WTC11 (cell line): ENCODE results near the gene ATP5F1D. TPM values are rescaled to one million over a fixed set of nuclear protein-coding genes. Genes with fewer than 3 reads are reported as not detected.
A peak's percentile ranks its signal among the peaks of the same experiment; 100 is the strongest.

Experiments used
- ATAC-seq: fragments of 200-7000 bp; cut with Tn5 transposase; 2 replicates; pipeline ENCODE4 v1.10.0; 2021; ENCODE audit warnings: mild to moderate bottlenecking, moderate library complexity
- CTCF ChIA-PET: fragments of 300-600 bp; sonication (Branson Sonifier 250); formaldehyde crosslinking; loops from one replicate; lab custom pipeline; 2021; ENCODE audit warnings: antibody characterized with exemption; lab: Charles Lee
- POLR2A ChIA-PET: fragments of 350-600 bp; sonication (Branson Sonifier 250); formaldehyde crosslinking; loops from one replicate; lab custom pipeline; 2021; ENCODE audit warnings: antibody characterized with exemption; lab: Charles Lee
- DNase-seq: peaks from one replicate; pipeline ENCODE4 v3.0.0; 2021; ENCODE audit warnings: low spot score
- H3K27ac Mint-ChIP-seq: 2 replicates; pipeline ENCODE4 v1.8.0; 2021; ENCODE audit warnings: mixed read lengths
- H3K27me3 Mint-ChIP-seq: 2 replicates; pipeline ENCODE4 v1.8.0; 2021; ENCODE audit warnings: low read depth, mild to moderate bottlenecking, moderate library complexity, mixed read lengths
- H3K36me3 Mint-ChIP-seq: 2 replicates; pipeline ENCODE4 v1.8.0; 2021; ENCODE audit warnings: mixed read lengths
- H3K4me1 Mint-ChIP-seq: 2 replicates; pipeline ENCODE4 v1.8.0; 2022; ENCODE audit warnings: mixed read lengths
- H3K4me3 Mint-ChIP-seq: 2 replicates; pipeline ENCODE4 v1.8.0; 2021; ENCODE audit warnings: mild to moderate bottlenecking, moderate library complexity, mixed read lengths
- H3K9me3 Mint-ChIP-seq: 2 replicates; pipeline ENCODE4 v1.8.0; 2021; ENCODE audit warnings: mixed read lengths
- AFF4 ChIP-seq: sonication (generic); formaldehyde crosslinking; IDR thresholded peaks from 2 replicates; pipeline ENCODE4 v1.8.1; 2023; ENCODE audit warnings: mild to moderate bottlenecking, missing genetic modification reagents, borderline replicate concordance
- ESRRA ChIP-seq: sonication (generic); formaldehyde crosslinking; IDR thresholded peaks from 2 replicates; pipeline ENCODE4 v1.8.1; 2022; ENCODE audit warnings: mild to moderate bottlenecking, missing genetic modification reagents, borderline replicate concordance
- NR3C1 ChIP-seq: sonication (generic); formaldehyde crosslinking; conservative IDR thresholded peaks from 2 replicates; pipeline ENCODE4 v1.8.1; 2023; ENCODE audit warnings: low read depth, mild to moderate bottlenecking, missing genetic modification reagents
- PRRX2 ChIP-seq: fragments of 250-450 bp; sonication (Bioruptor Pico); IDR thresholded peaks from 2 replicates; pipeline ENCODE4 v1.8.0; 2021; ENCODE audit warnings: mild to moderate bottlenecking
- SMAD4 ChIP-seq: sonication (generic); formaldehyde crosslinking; IDR thresholded peaks from 2 replicates; pipeline ENCODE4 v1.8.0; 2022; ENCODE audit warnings: mild to moderate bottlenecking, missing genetic modification reagents
- total RNA-seq: library from RNA; stranded (reverse); gene quantifications from 3 replicates; pipeline ENCODE4 v1.2.3, GENCODE V29; 2021
- TF ChIP-seq, protein P1 (sequence below): sonication (generic); formaldehyde crosslinking; IDR thresholded peaks from 2 replicates; pipeline ENCODE4 v1.8.0; 2022; ENCODE audit warnings: mild to moderate bottlenecking, missing genetic modification reagents
- TF ChIP-seq, protein P2 (sequence below): sonication (generic); formaldehyde crosslinking; IDR thresholded peaks from 2 replicates; pipeline ENCODE4 v1.8.0; 2022; ENCODE audit warnings: mild to moderate bottlenecking, missing genetic modification reagents
- TF ChIP-seq, protein P3 (sequence below): sonication (generic); formaldehyde crosslinking; IDR thresholded peaks from 2 replicates; pipeline ENCODE4 v1.8.1; 2023; ENCODE audit warnings: mild to moderate bottlenecking, missing genetic modification reagents, moderate library complexity

Gene ATP5F1D
- total RNA-seq, 1 experiment from 2014 or later: 277 TPM

DNA sequence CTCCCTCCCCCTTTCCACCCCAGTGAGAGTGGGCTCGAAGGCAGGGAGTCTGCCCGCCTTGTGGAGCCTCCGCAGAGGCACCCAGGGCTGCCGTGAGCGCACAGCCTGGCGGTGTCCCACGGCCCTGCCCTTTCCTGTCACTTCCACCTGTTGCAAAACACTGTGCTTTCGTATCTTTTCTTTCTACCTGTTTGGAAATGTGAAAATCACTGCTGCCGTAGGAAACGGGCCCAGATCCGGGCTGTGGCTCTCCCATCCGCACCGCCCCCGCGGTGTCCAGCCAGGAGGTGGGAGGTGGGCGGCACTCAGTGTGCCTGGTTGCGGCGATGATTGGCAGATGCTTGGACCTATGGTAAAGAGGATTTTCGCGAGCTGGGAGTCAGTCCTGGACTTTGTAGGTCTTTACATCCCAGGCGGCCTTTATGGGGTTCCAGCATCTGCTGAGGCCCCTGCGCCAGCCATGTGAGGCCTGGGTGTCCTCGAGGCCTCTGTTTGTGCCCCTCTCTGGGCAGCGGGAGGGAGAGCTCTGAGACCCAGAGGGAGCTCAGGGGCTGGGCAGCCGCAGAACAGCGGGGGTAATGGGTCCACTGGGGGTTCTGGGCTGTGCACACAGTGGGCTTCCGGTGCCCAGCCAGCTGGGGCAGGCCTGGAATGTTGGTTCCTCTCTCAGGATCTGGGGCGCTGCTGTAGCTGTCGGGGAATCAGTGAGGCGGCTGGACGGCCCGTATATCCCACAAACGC, 29.9 kb upstream of the ATP5F1D start:
- CTCF ChIA-PET: interaction anchor here (0.6 to 1.9 kb wide), 10 partner anchors 9 to 477 kb away, joined by 3 to 7 read pairs (median 4); no protein-coding TSS in a partner anchor
- H3K36me3 Mint-ChIP-seq: peaks cover 17% of the 10 kb centered on the region
- POLR2A ChIA-PET: interaction anchor here (0.7 to 0.8 kb wide), 2 partner anchors 24 to 137 kb away, joined by 4 to 14 read pairs; no protein-coding TSS in a partner anchor
- H3K9me3 Mint-ChIP-seq: no peaks in the 10 kb centered on the region
- peak overlapping the region; percentile 98 for H3K27ac Mint-ChIP-seq
- ATAC-seq (peak; percentile 67), DNase-seq (peak; percentile 68)
- TF ChIP-seq NR3C1 (CRISPR knock-in tag): no peak
- TF ChIP-seq, protein P1, sequence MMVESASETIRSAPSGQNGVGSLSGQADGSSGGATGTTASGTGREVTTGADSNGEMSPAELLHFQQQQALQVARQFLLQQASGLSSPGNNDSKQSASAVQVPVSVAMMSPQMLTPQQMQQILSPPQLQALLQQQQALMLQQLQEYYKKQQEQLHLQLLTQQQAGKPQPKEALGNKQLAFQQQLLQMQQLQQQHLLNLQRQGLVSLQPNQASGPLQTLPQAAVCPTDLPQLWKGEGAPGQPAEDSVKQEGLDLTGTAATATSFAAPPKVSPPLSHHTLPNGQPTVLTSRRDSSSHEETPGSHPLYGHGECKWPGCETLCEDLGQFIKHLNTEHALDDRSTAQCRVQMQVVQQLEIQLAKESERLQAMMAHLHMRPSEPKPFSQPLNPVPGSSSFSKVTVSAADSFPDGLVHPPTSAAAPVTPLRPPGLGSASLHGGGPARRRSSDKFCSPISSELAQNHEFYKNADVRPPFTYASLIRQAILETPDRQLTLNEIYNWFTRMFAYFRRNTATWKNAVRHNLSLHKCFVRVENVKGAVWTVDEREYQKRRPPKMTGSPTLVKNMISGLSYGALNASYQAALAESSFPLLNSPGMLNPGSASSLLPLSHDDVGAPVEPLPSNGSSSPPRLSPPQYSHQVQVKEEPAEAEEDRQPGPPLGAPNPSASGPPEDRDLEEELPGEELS (CRISPR knock-in tag): no peak
- no peak for TF ChIP-seq PRRX2 (CRISPR knock-in tag)
- TF ChIP-seq, protein P2, sequence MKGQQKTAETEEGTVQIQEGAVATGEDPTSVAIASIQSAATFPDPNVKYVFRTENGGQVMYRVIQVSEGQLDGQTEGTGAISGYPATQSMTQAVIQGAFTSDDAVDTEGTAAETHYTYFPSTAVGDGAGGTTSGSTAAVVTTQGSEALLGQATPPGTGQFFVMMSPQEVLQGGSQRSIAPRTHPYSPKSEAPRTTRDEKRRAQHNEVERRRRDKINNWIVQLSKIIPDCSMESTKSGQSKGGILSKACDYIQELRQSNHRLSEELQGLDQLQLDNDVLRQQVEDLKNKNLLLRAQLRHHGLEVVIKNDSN (CRISPR knock-in tag): no peak
- TF ChIP-seq AFF4: no peak
- no peak overlapping the region for H3K4me3 Mint-ChIP-seq
- peaks cover 43% of the 10 kb centered on the region for H3K4me1 Mint-ChIP-seq
- no peaks in the 10 kb centered on the region for H3K27me3 Mint-ChIP-seq

DNA sequence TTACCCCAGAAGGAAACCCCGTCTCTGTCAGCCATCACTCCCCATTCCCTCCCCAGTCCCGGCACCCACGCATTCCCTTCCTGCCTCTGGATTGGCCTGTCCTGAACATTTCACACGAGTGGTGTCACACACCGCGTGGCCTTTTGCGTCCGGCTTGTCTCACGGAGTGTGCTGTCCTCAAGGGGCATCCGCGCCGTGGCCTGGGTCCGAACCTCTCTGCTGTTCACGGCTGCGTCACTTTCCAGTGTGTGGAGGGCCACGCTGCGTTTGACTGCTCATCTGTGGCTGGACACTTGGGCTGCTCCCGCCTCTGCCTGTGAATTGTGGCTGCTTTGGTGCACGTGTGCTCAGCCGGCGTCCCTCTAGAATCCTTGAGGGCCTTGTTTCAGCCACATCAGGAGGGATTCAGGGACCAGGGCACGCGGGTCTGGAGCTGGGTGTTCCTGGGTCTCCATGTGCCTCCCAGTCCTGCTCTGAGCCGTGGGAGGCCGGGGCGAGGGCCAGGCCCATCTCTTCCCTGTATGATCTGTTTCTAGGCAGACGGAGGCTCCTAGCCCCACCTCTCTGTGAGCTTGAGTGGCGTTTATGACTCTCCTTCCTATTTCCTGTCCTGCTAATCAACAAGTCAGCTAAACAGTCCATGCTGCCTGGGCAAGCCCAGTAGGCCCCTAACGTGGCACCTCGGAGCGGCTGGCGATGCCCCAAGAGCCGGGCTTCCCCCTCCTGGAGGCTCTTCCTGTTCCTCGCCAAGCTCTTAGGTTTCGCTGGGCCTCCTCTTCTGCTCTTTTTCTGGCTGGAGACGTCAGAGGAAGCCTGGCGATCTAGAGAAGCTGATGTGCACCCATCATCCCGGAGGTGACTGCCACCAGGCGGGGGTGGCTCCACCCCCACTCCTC, 27.9 kb upstream of the ATP5F1D start:
- POLR2A ChIA-PET: no interaction called here
- peaks cover 44% of the 10 kb centered on the region for H3K4me1 Mint-ChIP-seq
- peaks cover 14% of the 10 kb centered on the region for H3K36me3 Mint-ChIP-seq
- DNase-seq (no peak), ATAC-seq (no peak)
- CTCF ChIA-PET: interaction anchor here (0.8 to 2.6 kb wide), 7 partner anchors 9 to 149 kb away, joined by 3 to 13 read pairs (median 4); partner anchors contain the start of gene ARHGAP45
- peak overlapping the region; percentile 73 for H3K27ac Mint-ChIP-seq
- no peaks in the 10 kb centered on the region for H3K27me3 Mint-ChIP-seq
- no peak for TF ChIP-seq AFF4
- no peak for TF ChIP-seq SMAD4 (CRISPR knock-in tag)
- TF ChIP-seq ESRRA (CRISPR knock-in tag): no peak
- TF ChIP-seq, protein P3, sequence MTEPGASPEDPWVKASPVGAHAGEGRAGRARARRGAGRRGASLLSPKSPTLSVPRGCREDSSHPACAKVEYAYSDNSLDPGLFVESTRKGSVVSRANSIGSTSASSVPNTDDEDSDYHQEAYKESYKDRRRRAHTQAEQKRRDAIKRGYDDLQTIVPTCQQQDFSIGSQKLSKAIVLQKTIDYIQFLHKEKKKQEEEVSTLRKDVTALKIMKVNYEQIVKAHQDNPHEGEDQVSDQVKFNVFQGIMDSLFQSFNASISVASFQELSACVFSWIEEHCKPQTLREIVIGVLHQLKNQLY (CRISPR knock-in tag): no peak
- H3K4me3 Mint-ChIP-seq: no peak overlapping the region
- H3K9me3 Mint-ChIP-seq: no peaks in the 10 kb centered on the region
